ACC112 (cell line): ENCODE results near the gene OTOG.

Experiments
- H2AFZ ChIP-seq: fragments of 200-600 bp; sonication (generic); one replicate; pipeline ENCODE4 v1.6.0; 2017; ENCODE audit warnings: antibody characterized with exemption, low read length; ENCODE audit not compliant: unreplicated experiment
- H3K27ac ChIP-seq: fragments of 200-600 bp; sonication (generic); 2 replicates; pipeline ENCODE4 v1.5.1; 2014; ENCODE audit warnings: low read depth, mild to moderate bottlenecking, antibody characterized with exemption, low read length, moderate library complexity
- H3K27me3 ChIP-seq: fragments of 200-600 bp; sonication (generic); 2 replicates; pipeline ENCODE4 v1.6.1; 2014; ENCODE audit warnings: mild to moderate bottlenecking, antibody characterized with exemption, low read length, moderate library complexity, mixed read lengths; ENCODE audit not compliant: insufficient read depth
- H3K36me3 ChIP-seq: fragments of 200-600 bp; sonication (generic); 2 replicates; pipeline ENCODE4 v1.6.1; 2016; ENCODE audit warnings: mild to moderate bottlenecking, antibody characterized with exemption, low read length, moderate library complexity, mixed read lengths; ENCODE audit not compliant: insufficient read depth
- H3K4me1 ChIP-seq: fragments of 200-600 bp; sonication (generic); one replicate; pipeline ENCODE4 v1.6.1; 2016; ENCODE audit warnings: low read length, mixed read lengths; ENCODE audit not compliant: insufficient read depth, unreplicated experiment, control insufficient read depth
- H3K4me3 ChIP-seq: fragments of 200-600 bp; sonication (generic); 2 replicates; pipeline ENCODE4 v1.5.1; 2014; ENCODE audit warnings: mild to moderate bottlenecking, low read depth, low read length
- H3K79me2 ChIP-seq: fragments of 200-600 bp; sonication (generic); one replicate; pipeline ENCODE4 v1.6.0; 2016; ENCODE audit warnings: low read length; ENCODE audit not compliant: control insufficient read depth, unreplicated experiment, insufficient read depth

OTOG gene

DNA sequence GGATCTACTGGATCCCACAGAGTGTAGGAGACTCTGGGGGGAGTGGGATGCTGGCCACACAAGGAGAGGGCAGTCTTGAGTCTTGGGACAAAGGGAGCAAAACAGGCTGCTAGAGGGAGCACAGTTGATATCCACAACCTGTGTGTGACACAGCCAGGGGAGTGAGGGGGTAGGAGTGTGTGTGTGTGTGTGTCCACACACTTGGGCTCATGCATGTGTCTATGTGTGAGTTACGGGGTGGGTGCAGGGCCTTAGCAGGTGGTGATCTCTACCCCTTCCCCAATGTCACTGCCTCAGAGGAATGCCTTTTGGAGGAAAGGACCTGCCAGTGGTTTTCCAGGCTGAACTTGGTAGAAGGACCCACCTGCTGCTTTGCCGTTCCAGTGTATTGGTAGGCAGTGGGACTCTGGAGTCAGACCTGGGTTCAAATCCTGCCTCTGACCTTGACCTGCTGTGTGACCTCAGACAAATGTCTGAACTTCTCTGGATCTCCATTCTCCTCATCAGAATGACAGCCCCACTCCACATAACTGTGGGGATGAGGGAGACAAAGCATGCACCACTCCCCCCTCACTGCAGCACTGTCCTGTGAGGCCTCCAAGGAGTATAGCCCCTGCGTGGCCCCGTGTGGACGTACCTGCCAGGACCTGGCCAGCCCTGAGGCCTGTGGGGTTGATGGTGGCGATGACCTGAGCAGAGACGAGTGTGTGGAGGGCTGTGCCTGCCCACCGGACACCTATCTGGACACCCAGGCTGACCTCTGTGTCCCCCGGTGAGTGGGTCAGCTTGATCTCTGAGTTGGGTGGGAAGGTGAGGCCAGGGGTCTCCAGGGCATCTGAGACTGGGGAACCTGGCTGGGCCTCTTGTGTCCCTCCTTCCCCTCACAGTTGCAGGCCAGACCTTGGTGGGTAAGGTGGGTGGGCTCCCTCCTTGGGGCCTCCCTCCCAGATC, 27.4 kb downstream of the OTOG start:
- Histone ChIP-seq H3K79me2 (no peaks in the 10 kb centered on the region), H3K27ac (no peak overlapping the region), H3K4me1 (no peaks in the 10 kb centered on the region), H3K4me3 (no peak overlapping the region), H3K36me3 (no peaks in the 10 kb centered on the region), H3K27me3 (peaks cover 68% of the 10 kb centered on the region), H2AFZ (no peak overlapping the region)

DNA sequence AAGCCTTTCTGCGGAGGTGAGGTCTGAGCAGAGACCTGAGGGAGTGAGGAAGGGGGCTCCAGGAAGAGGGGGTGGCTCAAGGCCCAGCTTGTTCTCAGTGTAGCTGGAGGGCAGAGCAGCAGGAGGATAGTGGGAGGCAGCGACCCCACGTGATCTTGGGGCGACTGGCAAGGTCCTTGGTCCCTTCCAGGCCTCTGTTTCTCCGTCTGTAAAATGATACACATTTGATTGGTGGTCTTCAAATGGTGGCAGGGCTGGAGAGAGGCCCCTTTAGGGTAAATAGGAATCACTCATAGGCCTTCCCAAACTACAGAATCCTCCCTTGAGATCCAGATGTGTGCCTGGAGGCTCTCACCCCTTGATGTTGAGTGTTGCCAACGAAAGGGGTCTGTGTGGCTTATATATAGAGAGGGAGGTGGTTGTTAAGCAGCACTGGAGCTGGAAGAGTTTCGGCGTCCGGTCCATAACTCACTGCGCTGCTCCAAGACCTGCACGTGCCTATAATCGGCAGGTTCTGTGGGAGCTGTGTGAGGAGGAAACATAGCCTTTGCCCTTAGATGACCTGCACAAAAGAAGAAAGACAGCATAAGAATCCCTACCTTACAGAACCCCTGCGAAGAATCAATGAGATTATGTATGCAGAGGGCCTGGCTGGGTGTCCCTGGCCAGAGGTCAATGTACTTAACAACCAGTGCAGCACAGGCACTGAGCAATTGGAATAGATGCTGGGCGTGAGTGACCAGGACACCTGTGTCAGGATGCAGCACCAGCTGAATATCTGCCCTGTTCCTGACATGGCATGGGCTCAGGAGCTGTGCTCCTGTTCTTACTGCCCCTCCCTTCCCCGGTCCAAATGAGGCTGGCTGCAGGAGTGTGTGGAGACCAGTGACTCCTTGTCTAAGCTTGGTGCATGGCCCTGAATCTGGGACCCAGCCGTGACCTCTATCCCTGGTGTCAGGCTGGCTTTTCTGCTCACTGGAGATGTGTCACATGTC, 28.7 kb downstream of the OTOG start:
- no peaks in the 10 kb centered on the region for H3K4me1 ChIP-seq
- no peaks in the 10 kb centered on the region for H3K36me3 ChIP-seq
- H3K27me3 ChIP-seq = peaks cover 67% of the 10 kb centered on the region
- no peaks in the 10 kb centered on the region for H3K79me2 ChIP-seq
- H3K27ac ChIP-seq = no peak overlapping the region
- no peak overlapping the region for H2AFZ ChIP-seq
- H3K4me3 ChIP-seq = no peak overlapping the region

DNA sequence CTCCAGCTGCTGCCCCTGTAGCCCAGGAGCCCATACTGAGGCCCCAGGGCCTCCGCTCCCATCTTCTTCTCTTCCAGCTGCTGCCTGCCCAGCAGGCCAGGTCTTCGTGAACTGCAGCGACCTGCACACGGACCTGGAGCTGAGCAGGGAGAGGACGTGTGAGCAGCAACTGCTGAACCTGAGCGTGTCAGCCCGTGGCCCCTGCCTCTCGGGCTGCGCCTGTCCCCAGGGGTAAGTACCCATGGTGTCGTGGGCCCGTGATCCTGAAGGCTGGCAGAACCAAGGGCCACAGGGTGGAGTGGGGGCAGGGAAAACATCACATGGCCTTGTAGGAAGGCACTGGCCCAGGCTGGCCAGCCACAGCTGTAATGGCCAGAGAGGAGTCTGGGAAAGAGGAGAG, 31.2 kb downstream of the OTOG start:
- no peak overlapping the region for H3K27ac ChIP-seq
- no peaks in the 10 kb centered on the region for H3K4me1 ChIP-seq
- no peak overlapping the region for H3K4me3 ChIP-seq
- no peaks in the 10 kb centered on the region for H3K79me2 ChIP-seq
- H3K36me3 ChIP-seq = no peaks in the 10 kb centered on the region
- H3K27me3 ChIP-seq = peaks cover 65% of the 10 kb centered on the region
- no peak overlapping the region for H2AFZ ChIP-seq

DNA sequence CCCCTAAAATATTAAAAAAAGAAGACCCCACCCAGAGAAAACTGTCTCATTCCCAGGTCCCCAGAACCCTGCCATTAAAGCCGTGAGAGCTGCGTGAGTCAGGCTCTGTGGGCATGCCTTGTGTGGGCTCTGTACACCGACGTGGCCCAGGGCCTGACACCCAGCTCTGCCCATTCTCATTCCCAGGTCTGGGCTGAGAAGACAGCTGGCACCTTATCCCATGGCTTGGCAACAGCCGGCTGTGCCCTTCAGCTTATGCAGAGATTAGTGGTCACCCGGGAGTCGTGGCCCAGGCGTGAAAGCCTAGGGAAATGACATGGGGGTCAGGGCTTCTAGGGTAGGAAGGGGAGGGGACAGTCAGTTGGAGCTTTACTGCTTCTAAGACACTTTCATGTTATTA, 31.9 kb downstream of the OTOG start:
- H3K4me1 ChIP-seq = no peaks in the 10 kb centered on the region
- no peaks in the 10 kb centered on the region for H3K36me3 ChIP-seq
- no peak overlapping the region for H3K4me3 ChIP-seq
- no peak overlapping the region for H2AFZ ChIP-seq
- peaks cover 66% of the 10 kb centered on the region for H3K27me3 ChIP-seq
- no peaks in the 10 kb centered on the region for H3K79me2 ChIP-seq
- no peak overlapping the region for H3K27ac ChIP-seq

DNA sequence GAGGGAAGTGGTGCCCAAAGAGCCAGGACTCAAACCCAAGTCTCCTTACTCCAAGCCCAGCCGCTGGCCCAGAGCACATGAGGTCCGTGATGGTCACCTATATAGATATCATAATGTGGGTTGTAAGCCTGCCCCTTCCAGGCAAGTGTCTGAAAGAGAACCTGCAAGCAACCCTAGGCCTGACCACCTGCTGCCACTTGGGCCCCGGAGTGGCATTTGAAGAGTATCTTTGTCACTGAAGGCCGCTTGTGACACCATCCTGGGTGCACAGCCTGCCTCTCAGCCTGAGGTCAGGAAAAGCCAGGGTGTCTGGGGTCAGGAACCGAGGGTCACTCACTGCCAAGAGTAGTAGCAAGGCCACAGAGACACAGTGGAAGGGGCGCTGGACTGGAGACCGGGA, 32.4 kb downstream of the OTOG start:
- Histone ChIP-seq H3K36me3 (no peaks in the 10 kb centered on the region), H3K79me2 (no peaks in the 10 kb centered on the region), H3K4me3 (no peak overlapping the region), H3K27ac (no peak overlapping the region), H2AFZ (no peak overlapping the region), H3K27me3 (peaks cover 68% of the 10 kb centered on the region), H3K4me1 (no peaks in the 10 kb centered on the region)

DNA sequence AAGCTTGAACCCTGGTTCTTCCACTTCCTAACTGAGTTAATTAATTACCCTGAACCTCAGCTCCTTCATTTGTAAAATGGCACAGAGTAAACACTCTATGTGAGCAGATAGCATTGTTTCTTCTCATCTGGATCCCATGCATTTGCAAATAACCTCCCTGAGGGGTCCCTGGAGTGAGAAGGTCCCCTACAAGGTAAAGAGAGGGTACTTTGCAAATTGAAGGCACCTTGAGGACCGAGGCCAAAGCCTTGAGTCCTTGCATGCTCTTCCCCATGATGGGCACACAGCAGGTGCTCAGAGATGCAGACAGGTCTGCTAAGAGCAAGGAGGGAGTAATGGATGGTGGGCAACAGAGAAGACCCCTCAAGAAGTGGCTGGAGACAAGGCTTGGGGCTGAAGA, 33.2 kb downstream of the OTOG start:
- Histone ChIP-seq H2AFZ (no peak overlapping the region), H3K79me2 (no peaks in the 10 kb centered on the region), H3K4me1 (no peaks in the 10 kb centered on the region), H3K4me3 (no peak overlapping the region), H3K27ac (no peak overlapping the region), H3K36me3 (no peaks in the 10 kb centered on the region), H3K27me3 (peaks cover 76% of the 10 kb centered on the region)

DNA sequence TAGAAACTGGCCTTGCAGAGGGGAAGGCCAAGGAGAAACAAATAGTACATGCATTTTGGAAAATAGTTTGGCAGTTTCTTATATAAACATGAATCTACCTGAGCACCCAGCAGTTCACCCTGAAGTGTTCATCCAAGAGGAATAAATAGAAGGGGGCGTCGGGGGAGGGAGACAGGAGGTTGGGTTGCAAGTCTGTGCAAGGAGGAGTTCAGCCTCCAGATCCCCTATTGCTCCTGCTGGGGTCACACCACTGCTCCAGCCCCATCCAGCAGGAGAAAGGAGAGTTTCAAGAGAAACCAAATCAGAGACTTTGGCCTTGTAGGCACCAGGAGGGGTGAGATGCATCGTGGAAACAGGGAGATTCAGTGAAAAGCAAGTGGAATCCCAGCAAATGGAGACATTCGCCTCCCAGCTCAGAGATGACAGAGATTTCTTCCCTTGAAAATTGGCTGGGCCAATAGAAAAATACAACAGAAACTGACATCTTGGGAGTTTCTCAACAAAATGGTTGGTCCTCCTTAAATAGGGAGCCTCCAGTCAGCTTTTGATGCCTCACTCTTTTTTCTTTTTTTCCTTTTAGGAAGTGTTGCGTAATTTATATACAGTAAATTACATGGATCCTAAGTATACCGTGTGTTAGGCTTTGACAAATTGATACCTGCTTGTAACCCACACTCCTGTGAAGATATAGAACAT, 34.1 kb downstream of the OTOG start:
- no peak overlapping the region for H3K27ac ChIP-seq
- no peaks in the 10 kb centered on the region for H3K36me3 ChIP-seq
- no peak overlapping the region for H2AFZ ChIP-seq
- peaks cover 84% of the 10 kb centered on the region for H3K27me3 ChIP-seq
- no peaks in the 10 kb centered on the region for H3K79me2 ChIP-seq
- no peaks in the 10 kb centered on the region for H3K4me1 ChIP-seq
- H3K4me3 ChIP-seq = no peak overlapping the region

DNA sequence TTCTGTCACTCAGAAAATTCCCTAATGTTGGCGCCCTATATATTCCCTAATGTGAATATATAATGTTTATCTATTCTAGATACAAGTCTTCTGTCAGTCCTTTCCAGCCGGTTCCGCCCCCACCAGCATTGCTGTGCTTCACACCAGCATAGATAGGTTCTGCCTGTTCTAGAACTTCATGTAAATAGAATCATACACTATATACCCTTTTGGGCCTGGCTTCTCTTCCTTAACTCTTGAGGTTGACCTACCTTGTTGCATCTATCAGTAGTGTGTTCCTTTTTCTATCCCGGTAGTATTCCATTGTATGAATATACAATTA, 34.6 kb downstream of the OTOG start:
- Histone ChIP-seq H3K27ac (no peak overlapping the region), H3K4me1 (no peaks in the 10 kb centered on the region), H3K4me3 (no peak overlapping the region), H3K79me2 (no peaks in the 10 kb centered on the region), H2AFZ (no peak overlapping the region), H3K36me3 (no peaks in the 10 kb centered on the region), H3K27me3 (peaks cover 88% of the 10 kb centered on the region)

DNA sequence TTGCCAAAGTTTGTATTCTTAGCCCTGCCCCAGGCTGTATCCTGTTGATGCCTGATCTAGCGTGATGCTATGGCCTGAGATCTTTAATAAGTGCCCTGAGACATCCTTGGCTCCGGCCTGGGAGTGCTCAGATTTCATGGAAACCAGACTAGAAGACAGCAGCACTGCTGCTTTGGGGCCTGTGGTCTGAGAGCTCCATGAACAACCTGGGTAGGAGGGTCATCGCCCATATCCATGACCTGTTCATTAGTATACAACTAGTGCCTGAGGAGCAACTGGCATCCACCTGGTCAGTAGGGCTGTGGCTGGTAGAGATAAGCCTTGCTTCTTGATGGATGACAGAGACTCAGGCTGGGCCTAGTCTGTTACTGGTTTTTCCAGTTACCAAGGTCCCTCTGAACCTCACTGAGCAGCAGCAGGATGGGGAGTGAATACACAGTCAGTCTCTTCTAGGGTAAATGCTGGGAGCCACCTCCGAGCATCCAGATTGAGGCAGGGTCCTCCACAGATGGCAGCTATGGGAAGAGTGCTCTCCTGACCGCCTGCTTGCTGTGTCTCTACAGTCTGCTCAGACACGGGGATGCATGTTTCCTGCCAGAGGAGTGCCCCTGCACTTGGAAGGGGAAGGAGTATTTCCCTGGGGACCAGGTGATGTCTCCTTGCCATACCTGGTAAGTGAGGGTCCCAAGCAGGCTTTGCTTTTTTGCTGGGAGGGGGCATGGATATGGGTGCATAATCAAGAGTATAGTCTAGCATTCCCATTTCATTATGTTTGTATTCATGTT, 39.0 kb downstream of the OTOG start:
- Histone ChIP-seq H3K36me3 (no peaks in the 10 kb centered on the region), H3K79me2 (no peaks in the 10 kb centered on the region), H3K27ac (no peak overlapping the region), H3K27me3 (peaks cover 93% of the 10 kb centered on the region), H3K4me3 (no peak overlapping the region), H3K4me1 (no peaks in the 10 kb centered on the region), H2AFZ (no peak overlapping the region)

DNA sequence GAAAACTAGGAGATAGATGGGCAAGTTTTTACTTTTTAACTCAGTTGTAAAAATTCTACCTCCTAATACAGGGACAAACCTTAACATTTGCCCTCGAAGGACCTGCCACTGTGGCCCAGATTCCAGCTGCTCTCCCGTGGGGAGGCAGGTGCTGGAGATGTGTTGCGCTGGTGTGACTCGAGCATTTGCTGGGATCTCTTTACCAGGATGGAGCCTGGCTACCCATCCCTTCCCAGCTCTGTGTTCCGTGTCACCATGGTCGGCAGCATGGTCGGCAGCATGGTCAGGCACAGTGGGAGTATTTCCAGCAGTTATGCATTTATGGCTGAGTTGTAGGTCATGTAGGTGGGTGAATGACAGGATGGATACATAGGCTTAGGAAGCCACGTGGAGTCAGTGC, 41.1 kb downstream of the OTOG start:
- Histone ChIP-seq H3K4me3 (no peak overlapping the region), H3K4me1 (no peaks in the 10 kb centered on the region), H3K27ac (no peak overlapping the region), H3K36me3 (no peaks in the 10 kb centered on the region), H2AFZ (no peak overlapping the region), H3K27me3 (peaks cover 95% of the 10 kb centered on the region), H3K79me2 (no peaks in the 10 kb centered on the region)
